BLaER1 (cell line): ENCODE measurements around the gene DUSP16.
"Not testable (repeated sequence)": the region's sequence is repeated elsewhere in the genome, so short reads cannot be mapped to it uniquely, and the experiment has no call there.

ENCODE experiments used
- H3K27ac ChIP-seq: shearing (Covaris generic); formaldehyde crosslinking; 2 replicates; pipeline ENCODE4 v1.8.1; 2022
- H3K27me3 ChIP-seq: shearing (Covaris generic); formaldehyde crosslinking; 2 replicates; pipeline ENCODE4 v1.8.1; 2022
- H3K36me3 ChIP-seq: shearing (Covaris generic); formaldehyde crosslinking; 2 replicates; pipeline ENCODE4 v1.8.1; 2022
- H3K4me1 ChIP-seq: shearing (Covaris generic); formaldehyde crosslinking; 2 replicates; pipeline ENCODE4 v1.8.1; 2022
- H3K4me2 ChIP-seq: shearing (Covaris generic); formaldehyde crosslinking; 2 replicates; pipeline ENCODE4 v1.8.1; 2022
- H3K4me3 ChIP-seq: shearing (Covaris generic); formaldehyde crosslinking; 2 replicates; pipeline ENCODE4 v1.8.1; 2022
- H3K9ac ChIP-seq: shearing (Covaris generic); formaldehyde crosslinking; 2 replicates; pipeline ENCODE4 v1.8.1; 2022
- H3K9me3 ChIP-seq: shearing (Covaris generic); formaldehyde crosslinking; 2 replicates; pipeline ENCODE4 v1.8.1; 2022
- H4K20me1 ChIP-seq: shearing (Covaris generic); formaldehyde crosslinking; 2 replicates; pipeline ENCODE4 v1.8.1; 2022
- Cebpa-rat ChIP-seq: shearing (Covaris generic); IDR thresholded peaks from 2 replicates; pipeline ENCODE4 v1.8.1; 2022

DUSP16 gene

GRCh38 chr12:12583510-12584178, 21.0 kb upstream of the DUSP16 start:
- H3K9me3 ChIP-seq, result no peaks in the 10 kb centered on the region
- H3K27me3 ChIP-seq, result no peaks in the 10 kb centered on the region
- H3K4me1 ChIP-seq, result no peaks in the 10 kb centered on the region
- H3K4me2 ChIP-seq, result no peak overlapping the region
- no peaks in the 10 kb centered on the region for H3K36me3 ChIP-seq
- H4K20me1 ChIP-seq, result no peaks in the 10 kb centered on the region
- H3K4me3 ChIP-seq, result no peak overlapping the region
- TF ChIP-seq Cebpa-rat, result no peak
- no peak overlapping the region for H3K9ac ChIP-seq
- H3K27ac ChIP-seq, result no peak overlapping the region

DNA sequence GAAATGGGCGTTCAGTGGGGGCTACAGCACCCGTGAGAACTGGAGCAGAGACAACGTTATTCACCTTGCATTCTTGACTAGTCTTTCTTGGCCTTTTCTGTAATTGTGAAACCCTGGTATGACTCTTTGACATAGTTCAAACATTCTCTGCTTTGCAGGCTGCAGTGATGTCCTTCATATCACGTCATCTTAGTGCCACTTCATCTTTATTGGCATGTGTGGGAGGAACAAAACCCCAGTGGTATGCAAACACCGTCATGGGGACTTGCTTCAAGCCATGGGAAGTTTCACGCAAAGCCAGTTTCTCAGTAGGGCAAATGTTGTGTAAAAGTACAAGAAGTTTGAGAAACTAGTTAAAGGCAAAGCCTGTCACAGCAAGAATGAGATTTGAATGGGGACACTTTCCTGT, 20.2 kb upstream of the DUSP16 start:
- no peak for TF ChIP-seq Cebpa-rat
- Histone ChIP-seq H3K4me3 (no peak overlapping the region), H3K9ac (no peak overlapping the region), H3K4me2 (no peak overlapping the region), H4K20me1 (no peaks in the 10 kb centered on the region), H3K36me3 (no peaks in the 10 kb centered on the region), H3K9me3 (no peaks in the 10 kb centered on the region), H3K27ac (no peak overlapping the region), H3K4me1 (no peaks in the 10 kb centered on the region), H3K27me3 (no peaks in the 10 kb centered on the region)

DNA sequence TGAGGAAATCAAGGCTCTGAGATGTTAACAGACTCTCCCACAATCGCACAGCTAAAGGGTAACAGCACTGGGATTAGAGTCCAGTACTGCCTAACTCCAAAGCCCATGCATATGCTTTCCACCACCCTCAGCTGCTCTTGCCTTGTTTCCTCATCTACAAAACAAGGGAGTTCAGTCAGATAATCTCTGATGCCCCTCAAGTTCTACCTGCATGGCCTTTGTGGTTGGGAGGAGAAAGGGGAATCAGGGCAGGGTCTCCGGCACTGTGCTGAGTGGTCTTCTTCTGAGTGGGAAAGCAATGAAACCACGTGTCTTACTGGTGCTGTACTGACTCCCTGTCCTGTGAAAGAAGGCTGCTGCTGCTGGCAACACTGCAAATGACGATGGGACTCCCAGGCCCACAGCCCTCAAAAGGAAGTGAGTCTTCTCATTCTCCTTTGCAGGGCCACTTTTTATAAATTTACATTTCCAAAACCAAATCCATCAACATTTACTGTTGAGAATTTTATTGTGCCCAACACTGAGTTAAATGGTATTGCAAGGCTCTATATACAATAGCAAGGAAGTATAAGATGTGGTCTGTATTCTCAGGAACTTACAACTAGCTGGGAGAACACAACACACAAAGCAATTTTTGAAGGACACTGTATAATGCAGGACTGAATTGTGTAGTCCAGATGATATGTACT, 19.7 kb upstream of the DUSP16 start:
- no peak overlapping the region for H3K27ac ChIP-seq
- H4K20me1 ChIP-seq, result no peaks in the 10 kb centered on the region
- no peak overlapping the region for H3K9ac ChIP-seq
- H3K9me3 ChIP-seq, result no peaks in the 10 kb centered on the region
- H3K27me3 ChIP-seq, result no peaks in the 10 kb centered on the region
- no peak for TF ChIP-seq Cebpa-rat
- no peaks in the 10 kb centered on the region for H3K36me3 ChIP-seq
- H3K4me2 ChIP-seq, result no peak overlapping the region
- H3K4me1 ChIP-seq, result no peaks in the 10 kb centered on the region
- no peak overlapping the region for H3K4me3 ChIP-seq

- not testable (repeated sequence) for H3K9ac ChIP-seq, H4K20me1 ChIP-seq, H3K27me3 ChIP-seq, H3K4me3 ChIP-seq, H3K4me2 ChIP-seq, H3K27ac ChIP-seq, H3K4me1 ChIP-seq, H3K9me3 ChIP-seq, H3K36me3 ChIP-seq
These were observed 18.1 kb upstream of the DUSP16 start for GRCh38 chr12:12580716-12581115.

DNA sequence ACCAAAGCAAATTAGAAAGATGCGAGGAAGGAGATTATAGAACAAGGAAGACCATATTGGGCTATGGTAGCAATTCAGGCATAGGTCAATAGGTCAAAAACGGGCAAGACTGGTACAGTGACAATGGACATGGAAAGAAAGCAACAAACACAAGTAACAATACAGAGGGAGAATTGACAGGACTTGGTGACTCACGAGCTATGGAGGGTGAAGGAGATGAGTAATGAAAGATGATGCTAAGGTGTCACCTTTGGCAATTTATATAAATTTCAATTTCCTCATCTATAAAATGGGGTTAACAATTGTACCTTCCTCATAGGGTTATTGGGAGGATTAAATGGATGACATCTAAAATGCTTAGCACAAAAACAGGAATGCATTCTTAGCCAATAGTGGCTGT, 15.1 kb upstream of the DUSP16 start:
- H3K4me1 ChIP-seq, result 0 out of 2 replicates have a peak, but pooled peaks cover 5% of the 10 kb centered on the region
- H3K27me3 ChIP-seq, result no peaks in the 10 kb centered on the region
- TF ChIP-seq Cebpa-rat, result no peak
- H4K20me1 ChIP-seq, result no peaks in the 10 kb centered on the region
- no peak overlapping the region for H3K27ac ChIP-seq
- H3K4me2 ChIP-seq, result no peak overlapping the region
- no peaks in the 10 kb centered on the region for H3K36me3 ChIP-seq
- H3K9ac ChIP-seq, result no peak overlapping the region
- H3K9me3 ChIP-seq, result no peaks in the 10 kb centered on the region
- H3K4me3 ChIP-seq, result no peak overlapping the region

GRCh38 chr12:12572659-12573058, 10.0 kb upstream of the DUSP16 start:
- no peak for TF ChIP-seq Cebpa-rat
- H3K9ac ChIP-seq, result no peak overlapping the region
- no peaks in the 10 kb centered on the region for H3K27me3 ChIP-seq
- H3K4me2 ChIP-seq, result no peak overlapping the region
- H3K36me3 ChIP-seq, result no peaks in the 10 kb centered on the region
- H3K27ac ChIP-seq, result no peak overlapping the region
- no peaks in the 10 kb centered on the region for H3K9me3 ChIP-seq
- 0 out of 2 replicates have a peak, but pooled peaks cover 5% of the 10 kb centered on the region for H3K4me1 ChIP-seq
- no peak overlapping the region for H3K4me3 ChIP-seq
- H4K20me1 ChIP-seq, result no peaks in the 10 kb centered on the region

- H3K36me3 ChIP-seq, H4K20me1 ChIP-seq, H3K4me2 ChIP-seq, H3K4me1 ChIP-seq, H3K9ac ChIP-seq, H3K27ac ChIP-seq, H3K4me3 ChIP-seq: not testable (repeated sequence)
- peaks cover 14% of the 10 kb centered on the region for H3K9me3 ChIP-seq
- peaks cover 10% of the 10 kb centered on the region for H3K27me3 ChIP-seq
These were observed 3.3 kb upstream of the DUSP16 start for GRCh38 chr12:12565971-12566370.

DNA sequence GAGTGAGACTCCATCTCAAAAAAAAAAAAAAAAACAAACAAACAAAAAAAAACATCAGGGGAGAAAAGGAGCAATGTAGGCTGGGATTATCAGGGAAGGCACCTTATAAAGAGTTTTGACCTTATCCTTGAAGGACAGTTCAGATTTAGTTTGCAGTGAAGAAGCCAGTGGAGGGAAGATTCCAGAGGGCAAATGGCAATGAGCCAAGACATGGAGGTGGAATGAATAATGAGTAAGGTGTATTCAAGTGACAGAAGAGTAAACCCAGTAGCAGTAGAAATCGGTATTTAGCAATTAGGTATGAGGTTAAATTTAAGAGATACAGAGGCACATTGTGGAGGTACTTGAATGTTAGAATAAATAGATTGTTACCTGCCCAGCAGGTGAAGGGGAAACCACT, 2.2 kb upstream of the DUSP16 start:
- Histone ChIP-seq H3K4me2 (no peak overlapping the region), H3K36me3 (no peaks in the 10 kb centered on the region), H3K9ac (no peak overlapping the region), H3K27me3 (peaks cover 19% of the 10 kb centered on the region), H3K9me3 (peaks cover 14% of the 10 kb centered on the region), H3K27ac (no peak overlapping the region), H3K4me3 (no peak overlapping the region), H3K4me1 (peaks cover 14% of the 10 kb centered on the region), H4K20me1 (peaks cover 9% of the 10 kb centered on the region)
- no peak for TF ChIP-seq Cebpa-rat

- peak overlapping the region; percentile 94 for H3K4me3 ChIP-seq
- peaks cover 14% of the 10 kb centered on the region for H3K4me1 ChIP-seq
- no peaks in the 10 kb centered on the region for H3K36me3 ChIP-seq
- H3K9ac ChIP-seq, result peak overlapping the region; percentile 79
- peaks cover 13% of the 10 kb centered on the region for H4K20me1 ChIP-seq
- H3K27me3 ChIP-seq, result peaks cover 23% of the 10 kb centered on the region
- no peak overlapping the region; the same call in 1 of the 2 replicates for H3K27ac ChIP-seq
- peaks cover 14% of the 10 kb centered on the region for H3K9me3 ChIP-seq
- TF ChIP-seq Cebpa-rat, result no peak
- peak overlapping the region; percentile 67 for H3K4me2 ChIP-seq
These were observed 746 bp upstream of the DUSP16 start for GRCh38 chr12:12563290-12563928.

- H3K9me3 ChIP-seq, result peaks cover 14% of the 10 kb centered on the region
- H3K4me1 ChIP-seq, result peaks cover 14% of the 10 kb centered on the region
- H3K36me3 ChIP-seq, result no peaks in the 10 kb centered on the region
- peaks cover 23% of the 10 kb centered on the region for H3K27me3 ChIP-seq
- peak overlapping the region; percentile 95 for H3K27ac ChIP-seq
- no peak for TF ChIP-seq Cebpa-rat
- peak overlapping the region; percentile 93 for H3K4me2 ChIP-seq
- H3K9ac ChIP-seq, result peak overlapping the region; percentile 95
- peaks cover 13% of the 10 kb centered on the region for H4K20me1 ChIP-seq
- peak overlapping the region; percentile 94 for H3K4me3 ChIP-seq
These were observed 613 bp downstream of the DUSP16 start for GRCh38 chr12:12562016-12562483.
